GM19468 (cell line): ENCODE measurements around the gene MNAT1.
"Not testable (repeated sequence)": the region's sequence is repeated elsewhere in the genome, so short reads cannot be mapped to it uniquely, and the experiment has no call there.

Source experiments
- ATAC-seq: cut with Tn5 transposase; IDR thresholded peaks from one replicate; pipeline ENCODE4 v1.9.1; 2021; ENCODE audit warnings: mild to moderate bottlenecking, moderate library complexity, moderate number of reproducible peaks; ENCODE audit not compliant: unreplicated experiment; ENCODE audit errors: extremely low read depth

The MNAT1 gene

DNA sequence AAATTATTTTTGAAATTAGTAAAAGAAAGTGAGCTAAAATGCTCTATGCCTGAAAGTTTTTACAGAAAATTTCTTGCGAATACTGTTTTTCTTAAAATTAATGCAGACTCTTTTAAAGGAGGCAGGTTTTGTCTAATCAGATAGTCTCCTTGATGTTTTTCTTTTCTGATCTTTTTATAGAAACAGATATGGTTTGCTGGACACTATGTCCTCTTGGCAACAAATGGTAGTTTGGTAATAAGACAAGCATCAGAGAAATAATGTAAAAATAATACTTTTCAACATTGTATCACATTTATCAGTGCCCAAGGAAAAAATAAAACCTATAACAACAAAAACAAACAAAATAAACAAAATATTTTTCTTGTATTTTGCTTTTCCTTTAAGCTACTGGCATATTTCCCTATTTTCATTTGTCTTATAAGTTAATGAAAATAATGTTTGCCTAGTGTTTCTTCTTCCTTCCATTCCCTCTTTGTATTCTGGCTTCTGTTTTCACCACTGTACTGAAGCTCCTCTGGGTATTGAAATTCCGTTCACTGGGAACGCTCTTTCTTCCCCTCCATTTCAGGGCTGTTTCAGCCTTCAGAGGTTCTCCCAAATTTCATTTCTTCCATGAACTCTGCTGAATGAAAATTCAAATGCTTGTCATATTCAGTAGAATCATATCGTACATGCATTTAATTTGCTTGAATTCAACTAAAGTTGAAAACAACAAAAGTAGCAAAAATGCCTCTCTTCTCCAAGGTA, 131.0 kb downstream of the MNAT1 start:
- ATAC-seq, result no peak

DNA sequence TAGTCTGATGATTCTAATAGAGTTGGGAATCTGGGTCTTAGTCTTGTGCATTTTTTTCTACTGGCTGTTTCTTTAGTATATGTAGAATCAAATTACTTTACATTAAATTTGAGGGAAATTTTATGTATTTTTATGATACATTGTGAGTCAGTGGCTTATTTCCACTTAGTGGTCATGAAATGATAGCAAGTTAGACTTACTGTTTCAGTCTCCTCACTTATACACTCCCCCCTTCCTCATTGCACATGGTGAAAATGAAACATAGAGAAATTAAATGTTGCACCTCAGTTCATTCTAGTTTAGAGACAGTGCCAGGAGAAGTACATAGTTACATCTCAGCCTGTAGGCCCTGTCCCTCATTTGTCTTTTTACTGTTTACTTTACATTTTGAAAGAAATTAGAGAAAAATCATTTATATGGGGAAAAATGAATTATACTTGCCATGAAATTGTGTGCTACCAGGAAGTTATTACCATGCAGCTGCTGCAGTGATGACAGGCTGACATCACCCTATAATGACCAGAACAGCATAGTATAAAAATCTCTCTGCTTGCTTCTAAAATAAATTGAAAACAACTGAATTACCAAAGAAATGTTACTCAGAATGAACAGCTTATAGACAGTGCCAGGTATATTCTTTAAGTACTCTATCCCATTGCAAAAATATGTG, 133.1 kb downstream of the MNAT1 start:
- ATAC-seq, result no peak

DNA sequence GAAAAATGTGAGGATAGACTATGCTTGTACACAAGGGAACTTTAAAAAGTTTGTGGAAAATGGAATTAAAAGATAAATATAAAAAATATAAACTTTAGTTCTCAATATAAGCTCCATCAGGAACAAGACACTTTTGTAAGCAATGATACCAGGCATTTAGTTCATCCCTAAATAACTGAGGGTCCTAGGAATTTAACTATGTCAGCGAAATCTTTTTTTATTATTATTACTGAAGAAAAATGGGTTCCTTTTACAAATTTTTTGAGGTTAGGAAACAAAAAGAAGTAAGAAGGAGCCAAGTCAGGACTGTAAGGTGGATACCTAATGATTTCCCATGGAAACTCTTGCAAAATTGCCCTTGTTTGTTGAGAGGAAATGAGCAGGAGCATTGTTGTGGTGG, 143.6 kb downstream of the MNAT1 start:
- no peak for ATAC-seq

DNA sequence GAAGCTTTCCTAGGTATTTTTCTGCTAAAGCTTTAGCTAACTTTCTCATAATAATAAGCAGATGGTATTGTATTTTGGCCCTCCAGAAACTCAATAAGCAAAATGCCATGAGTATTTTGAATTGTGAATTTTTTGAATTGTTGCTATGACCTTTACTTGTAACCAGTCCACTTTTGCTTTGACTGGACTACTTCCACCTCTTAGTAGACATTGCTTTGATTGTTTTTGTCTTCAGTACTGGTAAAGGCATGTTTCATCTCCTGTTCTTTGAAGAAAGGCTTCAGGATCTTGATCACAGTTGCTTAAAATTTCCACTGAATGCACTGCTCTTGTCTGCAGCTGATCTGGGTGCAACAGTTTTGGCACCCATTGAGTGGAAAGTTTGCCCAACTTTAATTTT, 144.0 kb downstream of the MNAT1 start:
- ATAC-seq, result no peak

DNA sequence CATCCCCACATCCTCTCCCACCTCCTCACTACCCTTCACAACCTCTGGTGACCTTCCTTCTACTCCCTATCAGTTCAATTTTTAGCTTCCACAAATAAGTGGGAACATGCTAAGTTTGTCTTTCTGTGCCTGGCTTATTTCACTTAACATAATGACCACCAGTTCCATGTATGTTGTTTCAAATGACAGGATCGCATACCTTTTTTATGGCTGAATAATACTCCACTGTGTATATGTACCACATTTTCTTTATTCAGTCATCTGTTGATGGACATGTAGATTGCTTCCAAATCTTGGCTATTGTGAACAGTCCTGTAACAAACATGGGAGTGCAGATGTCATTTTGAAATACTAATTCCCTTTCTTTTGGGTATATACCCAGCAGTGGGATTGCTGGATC, 147.7 kb downstream of the MNAT1 start:
- no peak for ATAC-seq

DNA sequence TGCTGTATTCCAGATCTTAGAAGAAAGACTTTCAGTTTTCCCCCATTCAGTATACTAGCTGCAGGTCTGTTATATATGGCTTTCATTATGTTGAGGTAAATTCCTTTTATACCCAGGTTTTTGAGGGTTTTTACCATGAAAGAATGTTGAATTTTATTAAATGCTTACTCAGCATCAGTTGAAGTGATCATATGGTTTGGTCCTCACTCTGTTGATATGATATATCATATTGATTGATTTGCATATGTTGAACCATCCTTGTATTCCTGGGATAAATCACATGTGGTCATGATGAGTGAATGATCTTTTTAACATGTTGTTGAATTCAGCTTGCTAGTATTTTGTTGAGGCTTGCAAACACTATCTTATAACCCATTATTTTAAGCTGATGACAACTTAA, 149.6 kb downstream of the MNAT1 start:
- ATAC-seq, result no peak

DNA sequence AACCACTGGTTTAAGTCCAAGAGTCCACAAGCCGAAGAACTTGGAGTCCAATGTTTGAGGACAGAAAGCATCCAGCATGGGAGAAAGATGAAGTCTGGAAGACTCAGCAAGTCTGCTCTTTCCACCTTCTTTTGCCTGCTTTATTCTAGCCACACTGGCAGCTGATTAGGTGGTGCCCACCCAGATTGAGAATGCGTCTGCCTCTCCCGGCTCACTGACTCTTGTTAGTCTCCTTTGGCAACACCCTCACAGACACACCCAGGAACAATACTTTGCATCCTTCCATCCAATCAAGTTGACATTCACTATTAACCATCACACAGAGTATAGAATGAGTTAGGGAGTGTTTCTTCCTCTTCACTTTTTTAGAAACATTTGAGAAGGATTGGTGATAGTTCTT, 156.1 kb downstream of the MNAT1 start:
- ATAC-seq, result not testable (repeated sequence)

DNA sequence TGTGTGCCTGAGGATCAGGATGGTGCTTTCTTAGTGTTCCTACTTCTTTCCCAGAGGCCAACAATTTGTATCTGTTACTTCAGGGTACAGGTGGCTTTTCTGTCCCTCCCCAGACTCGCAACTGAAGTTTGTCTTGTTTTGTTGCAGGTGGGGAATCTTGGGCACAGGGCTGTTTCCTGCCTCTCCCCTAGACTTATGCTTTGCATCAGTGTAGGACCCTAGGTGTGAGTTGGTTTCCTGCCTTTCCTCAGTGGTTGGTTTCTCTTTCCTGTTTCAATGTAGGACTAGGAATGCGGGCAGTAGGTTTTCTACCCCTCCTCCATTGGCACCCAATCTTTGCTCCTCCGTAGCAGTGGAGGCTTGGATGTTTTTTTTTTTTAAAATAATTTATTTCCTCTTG, 159.3 kb downstream of the MNAT1 start:
- ATAC-seq, result no peak

DNA sequence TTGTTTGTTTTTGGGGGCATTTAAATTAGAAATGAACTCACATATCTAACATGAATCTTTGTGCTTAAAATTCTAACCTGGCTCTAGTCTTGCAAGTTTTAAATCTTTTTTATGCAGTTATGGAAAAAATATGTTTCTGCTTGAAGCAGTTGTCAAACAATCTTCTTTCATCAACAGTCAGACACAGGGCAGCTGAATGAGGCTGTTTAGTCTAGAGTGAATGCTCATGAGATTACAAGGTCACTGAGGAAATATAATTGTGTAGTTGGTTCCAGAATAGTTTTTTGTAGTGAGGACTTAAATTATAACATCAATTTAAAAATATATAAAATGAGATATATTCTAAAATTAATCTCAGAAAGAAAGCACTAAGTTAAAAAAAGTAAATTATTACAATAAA, 169.8 kb downstream of the MNAT1 start:
- ATAC-seq, result no peak

DNA sequence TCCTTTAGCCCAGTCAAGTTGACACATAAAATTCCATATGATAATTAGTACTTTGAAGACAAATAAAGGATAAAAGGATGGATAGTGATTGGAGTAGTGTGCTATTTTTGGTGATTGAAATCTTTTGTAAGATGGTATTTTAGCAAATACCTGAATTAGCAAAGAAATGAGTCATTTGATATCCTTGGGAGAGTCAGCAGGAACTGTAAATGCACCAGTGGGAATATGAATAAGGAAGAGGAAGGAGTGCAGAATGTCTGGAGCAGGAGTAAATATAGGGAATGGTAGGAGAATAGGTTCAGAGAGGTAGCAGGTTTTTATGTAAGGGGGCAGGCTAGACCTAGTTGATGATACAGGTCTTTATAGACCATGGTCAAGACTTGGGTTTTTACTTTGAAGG, 171.4 kb downstream of the MNAT1 start:
- no peak for ATAC-seq

DNA sequence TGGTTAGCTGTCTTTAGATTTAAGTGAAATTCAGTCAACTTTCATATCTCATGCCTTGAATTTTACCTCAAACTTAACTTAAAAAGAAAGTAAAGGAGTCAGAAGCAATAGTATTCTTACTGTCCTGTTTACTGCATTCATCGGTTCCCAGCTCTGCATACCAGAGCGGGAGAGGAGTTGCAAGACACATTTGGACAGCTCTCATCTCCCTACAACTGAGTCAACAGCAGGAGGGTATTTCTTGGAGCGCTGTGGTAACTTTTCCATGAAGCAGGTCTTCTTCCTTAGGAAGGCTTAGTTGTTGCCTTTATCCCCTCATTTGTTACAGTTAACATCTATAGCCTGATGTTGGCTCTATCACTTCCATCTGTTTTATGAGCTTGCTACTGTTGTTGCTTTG, 181.2 kb downstream of the MNAT1 start:
- no peak for ATAC-seq

DNA sequence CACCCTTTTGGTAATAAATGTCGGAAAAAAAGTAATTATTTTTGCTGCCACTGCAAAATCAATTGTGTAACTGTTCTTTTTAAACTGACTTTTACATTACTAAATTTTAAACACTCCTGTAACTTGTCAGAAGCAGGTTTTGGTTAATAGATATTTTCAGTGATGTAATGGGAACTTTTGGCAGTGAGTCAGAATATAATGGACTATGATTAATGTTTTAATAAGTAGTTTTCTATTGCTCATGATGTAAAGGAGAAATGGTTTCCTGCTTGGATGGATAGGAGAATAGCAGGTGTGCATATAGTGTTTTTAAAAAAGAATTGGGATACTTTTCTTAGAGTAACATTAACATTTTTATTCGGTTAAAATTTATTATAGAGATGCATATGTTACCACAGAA, 187.5 kb downstream of the MNAT1 start:
- ATAC-seq, result no peak

DNA sequence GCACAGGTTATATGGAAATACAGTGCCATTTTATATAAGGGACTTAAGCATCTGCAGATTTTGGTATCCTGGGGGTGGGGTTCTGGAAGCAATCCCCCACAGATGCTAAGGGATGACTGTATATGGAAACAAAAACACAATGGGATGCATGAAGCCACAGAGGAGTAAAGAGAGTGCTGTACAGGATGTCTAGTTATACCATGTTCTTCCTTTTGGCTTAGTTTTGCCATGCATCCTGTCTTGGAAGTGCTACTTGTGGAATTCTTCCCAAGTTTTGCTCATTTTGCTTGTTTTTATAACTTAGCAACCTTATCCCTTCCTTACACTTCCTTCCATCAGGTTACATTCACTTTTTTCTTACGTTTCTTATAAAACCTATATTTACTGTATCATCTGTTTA, 190.7 kb downstream of the MNAT1 start:
- ATAC-seq, result no peak

DNA sequence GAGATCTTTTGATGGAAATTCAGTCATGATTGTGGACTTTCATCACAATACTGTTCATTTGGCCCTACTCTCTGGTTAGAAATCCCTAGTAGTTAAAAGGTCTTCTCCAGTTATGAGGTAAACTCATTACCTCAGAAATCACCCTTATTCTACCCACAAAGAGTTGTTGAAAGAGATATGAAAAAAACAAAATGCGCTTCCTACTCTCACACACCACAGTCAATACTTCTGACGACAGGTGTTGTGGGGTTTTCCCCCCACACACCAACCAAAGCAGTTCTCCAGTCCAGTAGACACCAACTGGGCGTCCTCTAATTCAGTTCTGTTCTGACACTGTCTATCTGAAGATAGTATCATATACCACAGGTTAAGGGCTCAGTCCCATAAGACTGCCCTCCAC, 191.4 kb downstream of the MNAT1 start:
- ATAC-seq, result peak; percentile 93

DNA sequence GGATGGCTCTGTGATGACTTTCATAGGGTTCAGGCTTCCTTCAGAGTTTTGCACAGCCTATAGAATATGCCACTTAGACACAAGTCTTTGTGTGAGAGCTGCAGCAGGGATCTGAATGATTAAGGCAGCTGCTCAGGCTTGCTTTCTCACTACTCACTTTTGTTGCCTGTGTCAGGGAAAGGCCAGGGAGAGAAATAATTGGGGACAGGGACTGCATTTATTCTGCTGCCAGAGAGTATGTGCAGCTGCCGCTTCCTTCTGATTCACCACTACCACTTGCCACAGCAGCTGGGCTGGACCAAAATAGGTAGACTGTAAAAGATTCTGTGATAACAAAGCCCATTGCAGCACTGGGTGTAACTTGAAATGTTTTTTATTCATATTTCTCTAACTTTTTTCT, 196.7 kb downstream of the MNAT1 start:
- ATAC-seq, result no peak

DNA sequence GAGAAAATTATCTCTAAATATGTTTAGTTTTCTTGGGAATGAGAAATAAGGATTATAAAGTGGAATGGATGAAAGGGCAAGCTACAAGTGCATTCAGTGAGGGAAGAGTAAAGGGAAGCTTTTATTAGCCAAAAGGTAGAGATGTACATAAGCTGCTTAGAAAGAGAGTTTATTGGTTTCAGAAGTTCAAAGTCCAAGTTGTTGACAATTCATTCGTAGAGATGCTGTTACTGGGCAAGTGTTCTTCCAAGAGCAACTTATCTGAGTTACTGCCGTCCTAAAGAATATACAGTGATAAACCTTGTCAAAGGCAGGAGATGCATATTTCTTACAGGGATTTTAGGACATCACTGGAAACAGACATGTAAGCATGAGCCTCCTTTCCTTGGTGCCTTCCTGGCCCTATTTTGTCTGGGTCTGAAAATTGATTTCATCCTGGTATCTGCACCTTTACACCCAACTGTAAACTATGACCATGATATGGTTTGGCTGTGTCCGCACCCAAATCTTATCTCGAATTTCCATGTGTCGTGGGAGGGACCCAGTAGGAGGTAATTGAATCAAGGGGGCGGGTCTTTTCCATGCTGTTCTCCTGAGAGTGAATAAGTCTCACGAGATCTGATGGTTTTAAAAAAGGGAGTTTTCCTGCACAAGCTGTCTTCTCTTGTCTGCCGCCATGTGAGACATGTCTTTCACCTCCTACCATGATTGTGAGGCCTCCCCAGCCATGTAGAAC, 199.5 kb downstream of the MNAT1 start:
- ATAC-seq, result no peak

DNA sequence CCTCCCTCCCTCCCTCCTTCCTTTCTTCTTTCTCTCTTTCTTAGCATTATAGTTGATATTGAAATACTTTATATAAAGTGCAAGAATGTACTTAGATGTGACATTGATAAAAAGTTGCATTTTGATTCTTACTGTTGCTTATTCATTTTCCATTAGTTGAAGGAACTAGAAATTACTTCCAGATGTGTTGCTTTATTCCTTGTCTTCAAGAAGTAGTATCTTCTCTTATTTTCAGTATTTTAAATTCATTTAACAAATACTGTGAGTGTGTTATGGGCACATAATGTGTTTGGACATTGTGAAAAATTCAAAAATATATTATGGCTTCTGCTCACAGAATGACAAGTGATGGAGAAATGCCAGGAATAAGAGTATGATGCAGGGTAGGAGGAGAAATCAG, 200.8 kb downstream of the MNAT1 start:
- ATAC-seq, result no peak

DNA sequence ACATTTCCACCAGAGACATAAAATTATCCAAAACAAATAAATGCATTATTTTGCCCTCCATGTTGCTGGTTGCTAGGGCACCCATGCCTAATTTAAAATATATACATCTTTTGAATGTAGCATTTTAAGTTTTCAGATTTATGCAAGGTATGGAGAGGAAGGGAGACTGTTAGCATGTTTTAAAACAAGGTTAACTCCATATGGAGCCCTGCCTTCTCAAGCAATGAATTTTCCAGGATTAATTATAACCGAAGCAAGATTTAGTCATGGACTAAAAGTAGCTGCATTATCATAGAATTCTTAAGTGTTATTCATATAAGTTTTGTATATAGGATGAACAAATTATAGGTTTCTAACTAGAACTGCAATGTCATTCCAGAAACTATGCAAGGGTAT, 209.1 kb downstream of the MNAT1 start:
- ATAC-seq, result no peak

DNA sequence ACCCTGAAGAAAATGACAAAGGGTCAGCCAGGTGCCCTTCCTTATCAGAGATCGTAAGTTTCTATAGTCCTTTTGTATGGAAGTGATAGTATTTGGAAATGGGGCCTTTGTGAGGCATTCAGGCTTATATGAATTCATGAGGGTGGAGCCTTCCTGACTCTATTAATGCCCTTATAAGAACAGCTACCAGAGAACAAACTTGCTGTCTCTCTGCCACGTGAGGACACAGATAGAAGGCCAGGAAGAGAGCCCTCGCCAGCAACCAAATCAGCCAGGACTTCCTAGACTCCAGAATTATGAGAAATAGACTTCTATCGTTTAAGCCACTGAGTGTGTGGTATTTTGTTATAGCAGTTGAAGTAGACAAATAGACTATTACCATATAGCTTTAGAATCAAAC, 209.6 kb downstream of the MNAT1 start:
- no peak for ATAC-seq

DNA sequence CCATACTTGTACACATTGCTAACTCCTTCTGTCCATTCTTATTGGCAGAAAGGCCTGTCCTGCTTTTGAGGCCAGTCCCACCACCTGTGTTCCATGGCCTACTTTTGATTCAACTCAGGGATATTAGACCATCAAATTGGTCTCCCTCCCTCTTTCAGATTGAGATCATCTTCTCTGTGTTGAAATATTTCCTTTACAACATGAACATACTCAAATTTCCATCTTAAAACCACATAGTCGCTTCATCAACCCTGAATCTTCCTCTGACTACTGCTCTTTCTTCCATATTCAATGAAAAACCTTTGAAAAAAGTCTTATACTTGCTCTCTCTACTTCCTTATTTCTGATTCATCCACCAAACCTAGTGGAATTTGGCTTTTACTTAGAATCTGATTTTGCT, 211.4 kb downstream of the MNAT1 start:
- ATAC-seq, result no peak

DNA sequence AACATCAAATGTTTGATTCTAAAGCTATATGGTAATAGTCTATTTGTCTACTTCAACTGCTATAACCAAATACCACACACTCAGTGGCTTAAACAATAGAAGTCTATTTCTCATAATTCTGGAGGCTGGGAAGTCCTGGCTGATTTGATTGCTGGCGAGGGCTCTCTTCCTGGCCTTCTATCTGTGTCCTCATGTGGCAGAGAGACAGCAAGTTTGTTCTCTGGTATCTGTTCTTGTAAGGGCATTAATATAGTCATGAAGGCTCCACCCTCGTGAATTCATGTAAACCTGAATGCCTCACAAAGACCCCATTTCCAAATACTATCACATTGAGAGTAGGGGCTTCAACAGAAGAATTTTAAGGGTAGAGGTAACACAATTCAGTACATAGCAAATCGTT, 212.2 kb downstream of the MNAT1 start:
- ATAC-seq, result no peak
